ENCODE measurements around the gene SNX24.

SNX24 gene

GRCh38 chr5:122919969-122920368, 74.6 kb downstream of the SNX24 start:
- DNase-seq (ENCODE audit: low read depth), result no peak

- peak; percentile 39 for DNase-seq (ENCODE audit: low read depth)
These were observed 76.4 kb downstream of the SNX24 start for GRCh38 chr5:122921826-122922225.

- peak; percentile 83 for DNase-seq (ENCODE audit: low read depth)
These were observed 78.8 kb downstream of the SNX24 start for GRCh38 chr5:122924203-122924602.

- no peak for DNase-seq (ENCODE audit: low read depth)
These were observed 79.4 kb downstream of the SNX24 start for GRCh38 chr5:122924719-122925395.

- no peak for DNase-seq (ENCODE audit: low read depth)
These were observed 83.6 kb downstream of the SNX24 start for GRCh38 chr5:122929001-122929400.

GRCh38 chr5:122929980-122930379, 84.6 kb downstream of the SNX24 start:
- DNase-seq (ENCODE audit: low read depth), result no peak

GRCh38 chr5:122933956-122934355, 88.5 kb downstream of the SNX24 start:
- DNase-seq (ENCODE audit: low read depth), result no peak

- DNase-seq (ENCODE audit: low read depth), result no peak
These were observed 90.7 kb downstream of the SNX24 start for GRCh38 chr5:122936088-122936487.

- DNase-seq (ENCODE audit: low read depth), result no peak
These were observed 92.5 kb downstream of the SNX24 start for GRCh38 chr5:122937914-122938313.

- DNase-seq (ENCODE audit: low read depth), result no peak
These were observed 95.5 kb downstream of the SNX24 start for GRCh38 chr5:122940890-122941289.

GRCh38 chr5:122941737-122942136, 96.3 kb downstream of the SNX24 start:
- DNase-seq (ENCODE audit: low read depth), result no peak

GRCh38 chr5:122942164-122942914, 96.9 kb downstream of the SNX24 start:
- DNase-seq (ENCODE audit: low read depth), result peak; percentile 78

- DNase-seq (ENCODE audit: low read depth), result no peak
These were observed 97.8 kb downstream of the SNX24 start for GRCh38 chr5:122943050-122943698.

GRCh38 chr5:122944051-122944450, 98.6 kb downstream of the SNX24 start:
- DNase-seq (ENCODE audit: low read depth), result no peak

- DNase-seq (ENCODE audit: low read depth), result no peak
These were observed 102.0 kb downstream of the SNX24 start for GRCh38 chr5:122947372-122947771.

- DNase-seq (ENCODE audit: low read depth), result no peak
These were observed 102.4 kb downstream of the SNX24 start for GRCh38 chr5:122947772-122948171.

- DNase-seq (ENCODE audit: low read depth), result no peak
These were observed 102.9 kb downstream of the SNX24 start for GRCh38 chr5:122948319-122948718.

GRCh38 chr5:122951658-122952057, 106.2 kb downstream of the SNX24 start:
- DNase-seq (ENCODE audit: low read depth), result no peak

- DNase-seq (ENCODE audit: low read depth), result no peak
These were observed 109.3 kb downstream of the SNX24 start for GRCh38 chr5:122954719-122955118.

GRCh38 chr5:122957457-122957856, 112.0 kb downstream of the SNX24 start:
- no peak for DNase-seq (ENCODE audit: low read depth)

- DNase-seq (ENCODE audit: low read depth), result no peak
These were observed 114.5 kb downstream of the SNX24 start for GRCh38 chr5:122959740-122960445.

GRCh38 chr5:122963305-122963704, 117.9 kb downstream of the SNX24 start:
- DNase-seq (ENCODE audit: low read depth), result no peak

- no peak for DNase-seq (ENCODE audit: low read depth)
These were observed 119.7 kb downstream of the SNX24 start for GRCh38 chr5:122965111-122965510.
